Hematopoietic multipotent progenitor cell (in vitro differentiated cells): Measurements from ENCODE around the gene AGBL3. TPM values are rescaled to one million over a fixed set of nuclear protein-coding genes. Genes with fewer than 3 reads are reported as not detected.
A peak's percentile ranks its signal among the peaks of the same experiment; 100 is the strongest.
"Not testable (repeated sequence)": the region's sequence is repeated elsewhere in the genome, so short reads cannot be mapped to it uniquely, and the experiment has no call there.

Source experiments
- DNase-seq, 3 donors: peaks; one replicate each; pipeline ENCODE4 v3.0.0-alpha.2; 2011 to 2015; ENCODE audit warnings: low read depth in 2 of 3, low spot score in 2 of 3
- total RNA-seq: library from RNA; depleted of rRNA; stranded (reverse); fragments of >200 nt; gene quantifications from one replicate; pipeline ENCODE4 v1.2.3, GENCODE V29; 2012

AGBL3 gene
- total RNA-seq, 1 donor = 0.81 TPM

DNA sequence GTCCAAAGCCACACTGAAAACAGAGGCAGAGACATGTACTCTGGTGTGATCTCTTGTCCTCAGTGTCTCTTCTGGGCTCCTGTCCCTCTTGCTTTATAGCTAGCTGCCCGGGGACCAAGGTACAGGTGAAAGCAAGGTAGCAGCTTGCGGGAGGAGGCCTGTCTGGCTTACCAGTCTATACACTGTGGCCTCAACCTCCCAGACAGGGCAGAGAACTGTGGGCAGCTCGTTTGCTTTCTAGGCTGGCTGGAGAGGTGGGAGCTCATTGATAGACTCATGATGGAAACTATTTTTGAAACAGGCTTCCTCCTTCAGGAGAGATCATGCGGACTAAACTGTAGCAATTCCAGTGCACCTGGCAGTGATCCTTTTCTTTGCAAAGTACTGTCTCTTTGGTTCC, 179.6 kb downstream of the AGBL3 start:
- DNase-seq = no peak

DNA sequence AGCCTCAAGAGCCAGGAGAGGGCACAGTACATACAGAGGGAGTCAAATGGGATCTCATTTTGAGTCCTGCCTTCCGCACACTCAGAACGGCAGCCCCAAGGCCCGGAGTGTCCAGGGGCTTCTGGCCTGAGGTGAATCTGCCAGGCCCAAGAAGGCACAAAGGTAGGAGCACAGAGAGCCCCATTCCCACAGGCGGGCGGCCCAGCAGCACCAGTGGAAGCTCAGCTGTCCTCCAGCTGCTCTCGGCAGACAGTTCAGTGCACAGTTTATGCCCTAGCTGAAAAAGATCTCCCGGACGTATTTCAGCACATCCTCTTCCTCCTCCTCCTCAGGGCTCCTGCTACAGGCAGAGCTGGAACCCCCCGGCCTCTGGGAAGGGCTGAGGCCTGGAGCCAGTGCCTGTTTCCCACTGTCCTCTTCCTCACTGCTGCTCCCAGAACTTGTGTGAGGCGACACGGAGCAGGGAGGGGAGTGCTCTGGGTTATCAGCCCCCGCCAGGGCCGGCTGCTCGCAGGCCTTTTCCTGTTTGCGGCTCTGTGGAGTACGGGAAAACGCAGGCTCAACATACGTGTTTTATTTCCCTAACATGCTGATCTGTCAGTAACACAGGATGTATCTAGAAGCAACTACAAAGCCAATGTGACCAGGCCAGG, 180.2 kb downstream of the AGBL3 start:
- DNase-seq = peak in 2 of 3 donors; percentile 64 to 67

- DNase-seq = peak in 1 of 3 donors; percentile 32
Observed at GRCh38 chr7:135167365-135167917, 181.1 kb downstream of the AGBL3 start.

DNA sequence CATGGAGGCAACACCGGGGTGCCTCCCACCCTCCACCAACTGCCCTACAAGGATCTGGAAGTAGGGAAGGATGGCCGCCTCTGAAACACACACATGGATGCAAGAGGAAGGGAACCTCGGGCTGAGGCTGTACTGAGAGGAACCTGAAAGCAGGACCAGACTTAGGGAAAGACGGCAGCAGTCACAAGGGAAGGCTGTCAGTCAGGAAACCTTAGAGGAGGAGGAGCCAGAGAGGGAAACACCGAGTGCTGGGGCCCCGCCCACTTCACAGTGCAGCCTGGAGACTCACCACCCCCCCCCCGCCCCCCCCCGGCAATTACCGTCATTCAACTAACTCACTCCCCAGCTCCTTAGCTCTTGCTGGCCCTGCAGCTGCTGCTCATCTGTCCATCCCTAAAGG, 181.7 kb downstream of the AGBL3 start:
- DNase-seq = peak in 1 of 3 donors; percentile 22

DNA sequence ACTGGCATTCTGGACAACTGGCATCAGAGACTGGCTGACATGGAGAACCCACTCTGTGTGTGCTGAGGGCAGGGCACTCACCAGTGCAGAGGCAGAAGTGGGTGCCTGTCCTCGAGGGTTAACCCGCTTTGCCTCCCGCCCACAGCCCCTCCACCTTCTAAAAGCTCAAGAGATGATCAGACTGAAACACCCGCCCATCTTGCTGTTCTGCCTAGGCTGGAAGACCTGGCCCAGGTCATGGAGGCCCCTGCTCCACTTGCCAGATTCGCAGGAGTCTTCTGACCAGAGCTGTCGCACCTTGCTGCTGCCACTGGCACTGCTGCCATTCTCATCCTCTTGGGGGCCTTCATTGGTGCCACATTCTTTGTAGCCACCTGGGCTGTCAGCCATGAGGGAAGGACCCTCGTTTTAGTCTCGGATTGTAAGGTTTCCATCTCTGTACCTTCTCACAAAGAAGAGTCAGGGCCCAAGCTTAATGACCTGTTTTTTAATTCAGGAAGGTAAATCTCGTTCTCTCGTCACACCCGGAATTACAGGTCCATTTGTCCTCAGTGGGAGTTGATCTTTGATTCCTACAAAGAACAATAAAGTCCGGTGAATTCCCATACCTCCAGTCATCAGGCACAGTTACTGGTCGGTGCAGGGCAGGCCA, 182.3 kb downstream of the AGBL3 start:
- no peak for DNase-seq

GRCh38 chr7:135169141-135169963, 183.0 kb downstream of the AGBL3 start:
- DNase-seq = peak; percentile 25 to 62 (median 50)

DNA sequence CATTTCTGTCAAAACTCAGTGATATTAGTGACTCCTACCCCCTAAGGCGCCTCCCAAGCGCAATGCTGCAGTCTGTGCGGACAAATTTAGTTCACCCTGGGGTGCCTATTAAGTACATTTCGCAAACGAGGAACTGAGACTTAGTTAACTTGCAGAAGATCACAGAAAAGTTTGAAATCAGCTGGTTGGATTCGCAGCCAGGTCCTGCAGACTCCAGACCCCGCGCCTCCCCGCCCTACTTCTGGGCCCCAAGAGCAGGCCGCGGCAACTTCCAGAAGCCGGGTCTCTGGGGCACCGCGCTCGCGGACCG, 183.6 kb downstream of the AGBL3 start:
- DNase-seq = no peak

GRCh38 chr7:135170274-135170997, 184.1 kb downstream of the AGBL3 start, which contains the start of gene CYREN:
TSS of gene CYREN (minus strand) at chr7:135170707. CDS start at chr7:135168922, 1,785 bp downstream.
- DNase-seq = peak; percentile 78 to 90 (median 85)

- peak in 1 of 3 donors; percentile 28 for DNase-seq
Observed at GRCh38 chr7:135170998-135171481, 184.7 kb downstream of the AGBL3 start.

DNA sequence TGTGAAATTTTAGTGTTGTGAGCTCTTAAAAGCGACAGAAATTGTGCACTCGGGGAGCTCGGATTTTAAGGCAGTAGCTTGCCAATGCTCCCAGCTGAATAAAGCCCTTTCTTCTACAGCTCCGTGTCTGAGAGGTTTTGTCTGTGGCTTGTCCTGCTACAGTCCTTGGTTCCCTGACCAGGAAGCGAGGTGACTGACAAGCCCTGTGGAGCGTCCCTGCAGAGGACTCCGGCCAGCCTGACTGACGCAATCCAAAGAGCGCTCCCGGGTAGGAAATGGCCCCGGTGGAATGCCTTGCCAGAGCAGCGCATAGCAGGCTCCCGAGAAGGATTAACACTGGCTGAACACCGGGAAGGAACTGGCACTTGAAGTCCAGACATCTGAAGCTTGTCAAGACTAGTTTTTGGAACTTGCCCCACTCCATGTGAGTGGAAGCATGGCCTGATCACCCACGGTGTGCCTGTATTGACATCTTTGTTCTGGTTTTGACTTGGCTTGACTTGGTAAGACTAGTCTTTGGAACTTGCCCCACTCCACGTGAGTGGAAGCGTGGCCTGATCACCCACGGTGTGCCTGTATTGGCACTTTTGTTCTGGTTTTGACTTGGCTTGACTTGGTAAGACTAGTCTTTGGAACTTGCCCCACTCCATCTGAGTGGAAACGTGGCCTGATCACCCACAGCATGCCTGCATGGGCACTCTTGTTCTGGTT, 185.4 kb downstream of the AGBL3 start:
- DNase-seq = not testable (repeated sequence)

- DNase-seq = not testable (repeated sequence)
Observed at GRCh38 chr7:135173916-135174315, 187.6 kb downstream of the AGBL3 start.

DNA sequence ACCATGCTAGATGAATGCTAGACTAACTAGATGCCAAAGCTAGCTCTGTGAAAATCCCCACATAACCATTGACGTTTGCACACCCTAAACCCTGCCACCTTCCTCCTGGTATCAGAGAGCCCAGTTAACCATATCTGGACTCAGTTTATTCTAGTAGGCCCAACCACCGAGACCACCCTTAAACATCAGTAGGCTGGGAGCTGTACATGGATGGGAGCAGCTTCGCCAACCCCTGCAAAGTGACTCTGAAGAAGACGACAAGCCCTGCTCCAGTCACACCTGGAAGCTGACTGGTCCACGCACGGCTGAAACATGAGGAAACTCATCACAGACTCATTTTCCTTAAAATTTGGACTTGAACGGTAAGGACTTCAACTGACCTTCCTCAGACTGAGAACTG, 188.6 kb downstream of the AGBL3 start:
- no peak for DNase-seq

GRCh38 chr7:135175931-135176330, 189.6 kb downstream of the AGBL3 start:
- DNase-seq = no peak

DNA sequence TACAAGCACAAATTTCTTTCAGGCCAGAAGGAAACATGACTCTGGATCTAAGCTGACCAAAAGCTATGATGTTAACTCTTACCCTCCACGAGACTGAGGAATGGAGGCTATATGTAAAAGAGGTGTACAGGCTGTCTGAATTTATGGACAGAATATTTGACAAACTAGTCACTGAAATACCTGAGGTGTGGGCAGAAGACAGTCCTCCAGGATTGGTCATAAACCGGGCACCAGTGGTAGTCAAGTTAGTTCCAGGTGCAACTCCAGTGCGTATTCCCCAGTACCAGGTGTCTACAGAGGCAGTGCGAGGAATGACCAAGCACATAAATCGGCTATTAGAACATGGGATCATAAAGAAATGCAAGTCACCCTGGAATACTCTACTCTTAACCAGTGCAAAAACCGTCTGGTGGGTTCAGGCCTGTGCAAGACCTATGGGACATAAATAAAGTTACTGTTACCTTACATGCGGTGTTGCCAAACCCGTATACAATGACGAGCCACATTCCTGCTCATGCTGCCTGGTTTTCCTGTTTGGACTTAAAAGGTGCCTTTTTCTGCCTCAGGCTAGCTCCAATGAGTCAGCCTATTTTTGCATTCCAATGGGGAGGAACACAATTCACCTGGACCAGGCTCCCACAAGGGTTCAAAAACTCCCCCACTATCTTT, 190.9 kb downstream of the AGBL3 start:
- no peak for DNase-seq

GRCh38 chr7:135178364-135178763, 192.1 kb downstream of the AGBL3 start:
- DNase-seq = no peak

DNA sequence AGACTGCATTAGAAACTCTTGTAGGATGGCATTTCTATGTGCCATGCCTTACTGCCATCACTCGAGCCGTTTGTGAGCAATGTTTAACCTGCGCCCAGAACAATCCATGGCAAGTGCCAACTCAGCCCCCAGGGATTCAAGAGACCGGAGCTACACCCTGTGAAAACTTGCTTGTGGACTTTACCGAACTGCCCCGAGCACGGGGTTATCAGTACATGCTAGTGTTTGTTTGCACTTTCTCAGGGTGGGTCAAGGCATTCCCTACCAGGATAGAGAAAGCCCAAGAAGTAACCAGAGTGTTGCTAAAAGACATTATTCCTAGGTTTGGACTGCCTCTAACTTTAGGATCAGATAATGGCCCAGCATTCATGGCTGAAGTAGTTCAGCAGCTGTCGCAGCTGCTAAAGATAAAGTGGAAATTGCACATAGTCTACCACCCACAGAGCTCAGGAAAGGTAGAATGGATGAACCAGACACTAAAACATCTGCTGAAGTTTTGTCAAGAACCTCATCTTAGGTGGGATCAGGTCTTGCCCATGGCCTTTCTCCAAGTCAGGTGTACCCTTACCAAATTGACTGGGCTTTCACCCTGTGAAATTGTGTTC, 193.1 kb downstream of the AGBL3 start:
- DNase-seq = no peak

GRCh38 chr7:135180122-135180521, 193.8 kb downstream of the AGBL3 start:
- no peak for DNase-seq

GRCh38 chr7:135181261-135181928, 195.1 kb downstream of the AGBL3 start:
- DNase-seq = peak in 1 of 3 donors; percentile 33
